ENCODE data around the gene DLG2. TPM values are rescaled to one million over a fixed set of nuclear protein-coding genes. Genes with fewer than 3 reads are reported as not detected.

DLG2 gene
- total RNA-seq, 1 donor from 2014 or later, result 7.2 TPM

DNA sequence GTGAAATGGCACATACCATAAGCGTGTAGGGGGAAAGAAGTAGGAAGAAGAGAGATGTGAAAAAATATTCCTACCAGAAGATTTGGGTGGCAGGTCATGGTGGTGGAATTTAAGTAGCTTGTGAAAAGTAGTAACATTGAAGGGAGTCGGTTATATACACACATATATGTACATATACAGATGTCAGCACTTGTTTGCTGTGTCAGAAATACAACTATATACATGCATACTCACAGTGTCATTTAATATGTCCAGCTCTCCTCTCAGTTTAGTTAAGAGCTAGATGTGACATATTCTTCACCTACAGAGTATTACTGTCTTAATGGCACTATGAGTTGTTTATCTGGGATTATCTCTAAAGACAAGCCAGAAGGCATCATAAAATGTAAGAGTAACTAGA is 1353.6 kb downstream of the DLG2 start:
- H3K36me3 ChIP-seq, result no peaks in the 10 kb centered on the region
- H3K9me3 ChIP-seq, result no peaks in the 10 kb centered on the region
- DNase-seq, result no peak
- intact Hi-C loops (cut with DNase I), result no loop called here
- H3K4me1 ChIP-seq, result no peaks in the 10 kb centered on the region
- ATAC-seq, result no peak
- no peak overlapping the region for H3K4me3 ChIP-seq
- TF ChIP-seq CTCF (IDR thresholded peaks at IDR 0.05), result no peak
- H3K27ac ChIP-seq, result no peak overlapping the region
- H3K27me3 ChIP-seq (ENCODE audit: low read depth), result no peaks in the 10 kb centered on the region

DNA sequence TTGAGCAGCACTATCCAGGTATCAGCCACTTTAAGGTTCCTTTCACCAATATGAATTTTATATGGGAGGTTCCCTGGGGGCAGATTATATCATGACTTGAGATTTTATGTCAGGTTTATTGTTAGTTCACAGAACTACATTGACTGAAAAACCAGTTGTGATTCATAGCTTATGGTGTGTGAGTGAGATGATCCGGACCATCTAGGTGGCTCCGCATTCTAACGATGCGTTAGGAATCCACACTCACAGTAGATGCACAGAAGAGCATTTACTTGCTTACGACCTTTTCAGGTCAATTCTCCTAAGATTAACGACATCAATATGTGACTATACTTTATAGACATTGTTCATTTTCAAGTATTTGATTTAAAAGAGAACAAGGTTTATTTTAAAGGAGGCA is 1356.7 kb downstream of the DLG2 start:
- H3K36me3 ChIP-seq, result no peaks in the 10 kb centered on the region
- DNase-seq (no peak), ATAC-seq (no peak)
- no peak for TF ChIP-seq CTCF (IDR thresholded peaks at IDR 0.05)
- H3K9me3 ChIP-seq, result no peaks in the 10 kb centered on the region
- intact Hi-C loops (cut with DNase I), result no loop called here
- no peaks in the 10 kb centered on the region for H3K4me1 ChIP-seq
- no peak overlapping the region for H3K4me3 ChIP-seq
- no peaks in the 10 kb centered on the region for H3K27me3 ChIP-seq (ENCODE audit: low read depth)
- no peak overlapping the region for H3K27ac ChIP-seq

GRCh38 chr11:84264066-84264465 is 1363.1 kb downstream of the DLG2 start:
- Histone ChIP-seq H3K36me3 (no peaks in the 10 kb centered on the region), H3K27me3 (ENCODE audit: low read depth) (no peaks in the 10 kb centered on the region), H3K4me1 (no peaks in the 10 kb centered on the region), H3K27ac (no peak overlapping the region), H3K4me3 (no peak overlapping the region), H3K9me3 (no peaks in the 10 kb centered on the region)
- ATAC-seq (no peak), DNase-seq (no peak)
- intact Hi-C loops (cut with DNase I), result no loop called here
- no peak for TF ChIP-seq CTCF (IDR thresholded peaks at IDR 0.05)

DNA sequence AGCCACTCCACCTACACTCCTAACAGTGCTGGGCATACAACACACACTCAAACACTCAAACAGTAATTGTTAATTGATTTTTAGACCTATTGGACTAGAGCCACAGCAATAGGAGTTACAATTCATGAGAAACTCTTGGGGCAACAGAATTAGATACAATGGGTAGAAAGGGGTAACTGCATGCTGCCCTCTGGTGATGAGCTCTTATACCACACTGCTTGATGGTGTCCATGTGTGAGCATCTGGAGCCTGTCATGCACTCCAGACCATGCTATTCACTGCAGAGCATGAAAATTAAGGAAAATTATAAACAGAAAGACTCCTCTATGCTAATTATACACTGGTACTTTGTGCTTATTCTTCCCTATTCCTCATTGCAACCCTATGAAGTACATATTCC is 1365.4 kb downstream of the DLG2 start:
- no peaks in the 10 kb centered on the region for H3K27me3 ChIP-seq (ENCODE audit: low read depth)
- no peaks in the 10 kb centered on the region for H3K9me3 ChIP-seq
- intact Hi-C loops (cut with DNase I), result no loop called here
- no peak overlapping the region for H3K27ac ChIP-seq
- ATAC-seq, result peak; percentile 77 to 82
- DNase-seq, result no peak
- H3K4me1 ChIP-seq, result no peaks in the 10 kb centered on the region
- H3K4me3 ChIP-seq, result no peak overlapping the region
- TF ChIP-seq CTCF (IDR thresholded peaks at IDR 0.05), result peak; percentile 36
- H3K36me3 ChIP-seq, result no peaks in the 10 kb centered on the region

GRCh38 chr11:84260862-84261261 is 1366.3 kb downstream of the DLG2 start:
- no peaks in the 10 kb centered on the region for H3K36me3 ChIP-seq
- no peak for ATAC-seq
- no peak overlapping the region for H3K4me3 ChIP-seq
- H3K27ac ChIP-seq, result no peak overlapping the region
- H3K27me3 ChIP-seq (ENCODE audit: low read depth), result no peaks in the 10 kb centered on the region
- H3K4me1 ChIP-seq, result no peaks in the 10 kb centered on the region
- H3K9me3 ChIP-seq, result no peaks in the 10 kb centered on the region
- DNase-seq, result no peak
- no peak for TF ChIP-seq CTCF (IDR thresholded peaks at IDR 0.05)
- intact Hi-C loops (cut with DNase I), result no loop called here

- no peaks in the 10 kb centered on the region for H3K36me3 ChIP-seq
- no peak overlapping the region for H3K27ac ChIP-seq
- ATAC-seq, result no peak
- H3K4me3 ChIP-seq, result no peak overlapping the region
- TF ChIP-seq CTCF (IDR thresholded peaks at IDR 0.05), result no peak
- H3K9me3 ChIP-seq, result no peaks in the 10 kb centered on the region
- no peak for DNase-seq
- H3K27me3 ChIP-seq (ENCODE audit: low read depth), result no peaks in the 10 kb centered on the region
- no peaks in the 10 kb centered on the region for H3K4me1 ChIP-seq
- intact Hi-C loops (cut with DNase I), result no loop called here
Observed at GRCh38 chr11:84256618-84257017, 1370.5 kb downstream of the DLG2 start.
